Peyer's patch (tissue), 4 donors: ENCODE data around the gene UBE3B. TPM values are rescaled to one million over a fixed set of nuclear protein-coding genes. Genes with fewer than 3 reads are reported as not detected.

Experiments
- DNase-seq, 3 donors: peaks; one replicate each; pipeline ENCODE4 v3.0.0-alpha.2; 2017 to 2019
- H3K27ac ChIP-seq, 4 donors: fragments of 200-600 bp; sonication (generic); one replicate each; pipeline ENCODE4 v1.5.1; 2016 to 2019
- H3K27me3 ChIP-seq, 2 donors: fragments of 200-600 bp; sonication (generic); one replicate each; pipeline ENCODE4 v1.5.1; 2019
- H3K36me3 ChIP-seq, 3 donors: fragments of 200-600 bp; sonication (generic); one replicate each; pipeline ENCODE4 v1.5.1; 2016 to 2019
- H3K4me1 ChIP-seq, 4 donors: fragments of 200-600 bp; sonication (generic); one replicate each; pipeline ENCODE4 v1.5.1; 2016 to 2019
- H3K4me3 ChIP-seq, 4 donors: fragments of 200-600 bp; sonication (generic); 1 replicate in 3 of 4; 2 replicates in 1 of 4; pipeline ENCODE4 v1.5.1; 2016 to 2019; ENCODE audit warnings: mild to moderate bottlenecking in 1 of 4
- H3K9me3 ChIP-seq, 4 donors: fragments of 200-600 bp; sonication (generic); one replicate each; pipeline ENCODE4 v1.5.1; 2016 to 2019; ENCODE audit warnings: mild to moderate bottlenecking in 1 of 4
- POLR2A ChIP-seq, 2 donors: fragments of 450-650 bp; IDR thresholded peaks; one replicate each; pipeline ENCODE4 v1.5.1; 2017; ENCODE audit warnings: antibody characterized with exemption in 2 of 2, mild to moderate bottlenecking in 2 of 2, moderate library complexity in 2 of 2
- total RNA-seq, 4 donors: library from RNA; depleted of rRNA; stranded (reverse); fragments of >200 nt; gene quantifications; one replicate each; pipeline ENCODE4 v1.1.0, GENCODE V29; 2016
- TF ChIP-seq, protein P1 (sequence below), 6 experiments: fragments of 450-650 bp in 4 of 6; fragments of 200-600 bp in 2 of 6; sonication (generic) in 1 of 6; IDR thresholded peaks; one replicate each; pipeline ENCODE4 v1.5.1; 2017 to 2019; ENCODE audit warnings: antibody characterized with exemption in 6 of 6, mild to moderate bottlenecking in 3 of 6, moderate library complexity in 1 of 6

The UBE3B gene
- total RNA-seq, 4 donors from 2014 or later: 43.8 to 77.0 (median 57.3) TPM

DNA sequence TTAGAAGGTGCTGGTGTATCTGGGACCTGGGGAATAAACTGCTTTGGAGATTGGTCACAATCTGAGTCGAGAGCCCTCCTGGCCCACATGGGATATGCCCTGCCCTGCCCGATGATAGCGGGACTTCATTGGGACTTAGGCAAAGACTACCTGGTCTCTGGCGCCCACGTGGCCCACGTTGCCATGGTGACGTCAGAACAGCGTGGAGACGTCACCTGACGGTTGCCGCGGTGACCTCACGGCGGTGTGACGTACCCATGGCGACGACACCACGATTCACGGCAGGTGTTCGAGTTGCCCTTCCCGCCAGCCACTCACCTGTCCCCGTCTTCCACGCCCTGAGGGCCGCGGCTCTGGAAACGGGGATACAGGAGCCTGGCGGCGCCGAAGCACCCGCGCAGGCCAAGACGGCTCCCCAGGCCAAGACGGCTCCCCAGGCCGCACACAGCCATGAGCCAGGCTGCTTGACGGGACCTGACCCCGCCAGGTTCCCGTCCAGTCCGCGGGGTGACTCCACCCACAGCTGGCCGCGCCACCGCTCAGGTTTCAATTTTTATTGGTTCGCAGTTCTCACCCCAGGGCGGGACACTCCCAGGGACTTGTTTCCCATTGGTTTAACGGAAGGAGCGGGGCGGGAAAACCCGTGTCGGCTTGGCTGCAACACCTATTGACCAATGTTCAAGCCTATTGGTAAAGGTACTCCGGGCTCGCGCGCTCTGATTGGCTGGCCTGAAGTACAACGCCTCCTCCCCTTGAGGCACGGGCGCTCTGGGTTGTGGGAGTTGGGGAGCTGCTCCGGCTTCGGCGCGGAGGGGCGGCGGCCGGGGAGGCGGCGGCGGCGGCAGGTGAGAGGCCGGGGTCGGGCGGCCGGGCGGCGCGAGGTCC is 95.8 kb downstream of the UBE3B start, which contains the start of the genes MMAB and MVK:
Gene MMAB, minus strand, starts transcription at position 476 of the 885 bp plus-strand sequence. Its CDS starts 24 bp downstream, at position 452.
Gene MVK, plus strand, starts transcription at position 766 of the 885 bp plus-strand sequence. CDS start 1,029 bp downstream, outside the sequence.
- Histone ChIP-seq H3K9me3 (no peaks in the 10 kb centered on the region), H3K27me3 (no peaks in the 10 kb centered on the region), H3K36me3 (peaks cover 0 to 43% (median 0%) of the 10 kb centered on the region in 3 donors), H3K4me1 (peaks cover 0 to 15% (median 3%) of the 10 kb centered on the region in 4 donors), H3K27ac (peak within 1 kb of the TSS; percentile 84 to 91 (median 88)), H3K4me3 (peak within 1 kb of the TSS; percentile 71 to 95 (median 82))
- TF ChIP-seq, protein P1, sequence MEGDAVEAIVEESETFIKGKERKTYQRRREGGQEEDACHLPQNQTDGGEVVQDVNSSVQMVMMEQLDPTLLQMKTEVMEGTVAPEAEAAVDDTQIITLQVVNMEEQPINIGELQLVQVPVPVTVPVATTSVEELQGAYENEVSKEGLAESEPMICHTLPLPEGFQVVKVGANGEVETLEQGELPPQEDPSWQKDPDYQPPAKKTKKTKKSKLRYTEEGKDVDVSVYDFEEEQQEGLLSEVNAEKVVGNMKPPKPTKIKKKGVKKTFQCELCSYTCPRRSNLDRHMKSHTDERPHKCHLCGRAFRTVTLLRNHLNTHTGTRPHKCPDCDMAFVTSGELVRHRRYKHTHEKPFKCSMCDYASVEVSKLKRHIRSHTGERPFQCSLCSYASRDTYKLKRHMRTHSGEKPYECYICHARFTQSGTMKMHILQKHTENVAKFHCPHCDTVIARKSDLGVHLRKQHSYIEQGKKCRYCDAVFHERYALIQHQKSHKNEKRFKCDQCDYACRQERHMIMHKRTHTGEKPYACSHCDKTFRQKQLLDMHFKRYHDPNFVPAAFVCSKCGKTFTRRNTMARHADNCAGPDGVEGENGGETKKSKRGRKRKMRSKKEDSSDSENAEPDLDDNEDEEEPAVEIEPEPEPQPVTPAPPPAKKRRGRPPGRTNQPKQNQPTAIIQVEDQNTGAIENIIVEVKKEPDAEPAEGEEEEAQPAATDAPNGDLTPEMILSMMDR (IDR thresholded peaks at IDR 0.05): peak in 1 of 6 experiments; percentile 16
- peak; percentile 70 to 74 for TF ChIP-seq POLR2A (IDR thresholded peaks at IDR 0.05)
- DNase-seq: peak; percentile 98 to 100 (median 99)

GRCh38 chr12:109573914-109574244 is 96.4 kb downstream of the UBE3B start:
- H3K36me3 ChIP-seq: peaks cover 0 to 46% (median 0%) of the 10 kb centered on the region in 3 donors

GRCh38 chr12:109575683-109576082 is 98.2 kb downstream of the UBE3B start:
- H3K4me1 ChIP-seq: peaks cover 0 to 15% (median 3%) of the 10 kb centered on the region in 4 donors
- H3K36me3 ChIP-seq: peaks cover 0 to 47% (median 0%) of the 10 kb centered on the region in 3 donors
- TF ChIP-seq POLR2A (IDR thresholded peaks at IDR 0.05): no peak
- TF ChIP-seq, protein P1 (IDR thresholded peaks at IDR 0.05): no peak

More at GRCh38 chr12:109573914-109574244, 96.4 kb downstream of the UBE3B start:
- no peaks in the 10 kb centered on the region for H3K27me3 ChIP-seq
- H3K27ac ChIP-seq: peak overlapping the region; percentile 49 to 88 (median 54)
- TF ChIP-seq POLR2A (IDR thresholded peaks at IDR 0.05): no peak
- TF ChIP-seq, protein P1 (IDR thresholded peaks at IDR 0.05): no peak
- H3K4me3 ChIP-seq: peak overlapping the region; percentile 71 to 95 (median 82)
- DNase-seq: no peak
- H3K4me1 ChIP-seq: peaks cover 0 to 15% (median 3%) of the 10 kb centered on the region in 4 donors
- no peaks in the 10 kb centered on the region for H3K9me3 ChIP-seq

GRCh38 chr12:109577311-109577710 is 99.9 kb downstream of the UBE3B start:
- Histone ChIP-seq H3K27ac (no peak overlapping the region), H3K4me1 (peaks cover 0 to 15% (median 3%) of the 10 kb centered on the region in 4 donors), H3K36me3 (peaks cover 0 to 64% (median 0%) of the 10 kb centered on the region in 3 donors), H3K4me3 (no peak overlapping the region), H3K9me3 (no peaks in the 10 kb centered on the region), H3K27me3 (no peaks in the 10 kb centered on the region)
- TF ChIP-seq POLR2A (IDR thresholded peaks at IDR 0.05): no peak
- TF ChIP-seq, protein P1 (IDR thresholded peaks at IDR 0.05): no peak
- no peak for DNase-seq

More at GRCh38 chr12:109575683-109576082, 98.2 kb downstream of the UBE3B start:
- no peak overlapping the region for H3K27ac ChIP-seq
- H3K4me3 ChIP-seq: no peak overlapping the region
- H3K27me3 ChIP-seq: no peaks in the 10 kb centered on the region
- no peak for DNase-seq
- no peaks in the 10 kb centered on the region for H3K9me3 ChIP-seq

DNA sequence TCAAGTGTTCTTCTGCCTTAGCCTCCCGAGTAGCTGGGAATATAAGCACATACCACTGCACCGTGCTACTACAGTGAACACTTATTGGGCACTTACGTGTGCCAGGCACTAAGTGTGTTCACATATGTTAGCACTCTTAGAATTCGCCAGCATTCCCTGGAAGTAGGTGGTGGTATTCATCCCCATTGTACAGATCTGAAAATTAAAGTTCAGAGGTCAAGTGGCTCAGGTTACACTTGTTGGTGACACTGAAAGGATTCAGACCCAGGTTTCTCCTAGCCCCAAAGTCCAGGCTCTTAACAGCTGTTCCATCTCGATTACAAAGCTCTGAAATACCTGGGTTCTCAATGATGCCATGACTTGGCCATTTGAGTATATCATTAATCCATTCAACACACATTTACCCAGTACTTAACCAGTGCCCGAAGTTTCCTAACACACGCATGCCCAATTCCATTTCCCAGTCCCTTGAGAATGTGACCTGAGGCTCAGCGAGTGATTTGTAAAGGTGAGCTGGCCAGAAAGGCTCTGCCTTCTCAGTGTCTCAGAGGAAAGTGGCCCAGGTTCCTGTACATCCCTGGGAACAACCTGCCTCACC is 101.0 kb downstream of the UBE3B start:
- peaks cover 0 to 10% (median 3%) of the 10 kb centered on the region in 4 donors for H3K4me1 ChIP-seq
- no peak for DNase-seq
- TF ChIP-seq, protein P1 (IDR thresholded peaks at IDR 0.05): no peak
- no peak for TF ChIP-seq POLR2A (IDR thresholded peaks at IDR 0.05)

More for the DNA sequence above, 101.0 kb downstream of the UBE3B start:
- Histone ChIP-seq H3K9me3 (no peaks in the 10 kb centered on the region), H3K27ac (no peak overlapping the region), H3K27me3 (no peaks in the 10 kb centered on the region), H3K4me3 (no peak overlapping the region), H3K36me3 (peaks cover 0 to 69% (median 0%) of the 10 kb centered on the region in 3 donors)
